Activated T-cell treated with anti-CD3 and anti-CD28 coated beads, Interleukin-2, amount 50 U/mL, for 1 hour (primary cell): ENCODE results near the gene ACSL6.
A peak's percentile ranks its signal among the peaks of the same experiment; 100 is the strongest.

Source experiments
- DNase-seq: peaks from one replicate; pipeline ENCODE4 v3.0.0-alpha.2; 2020

The ACSL6 gene

DNA sequence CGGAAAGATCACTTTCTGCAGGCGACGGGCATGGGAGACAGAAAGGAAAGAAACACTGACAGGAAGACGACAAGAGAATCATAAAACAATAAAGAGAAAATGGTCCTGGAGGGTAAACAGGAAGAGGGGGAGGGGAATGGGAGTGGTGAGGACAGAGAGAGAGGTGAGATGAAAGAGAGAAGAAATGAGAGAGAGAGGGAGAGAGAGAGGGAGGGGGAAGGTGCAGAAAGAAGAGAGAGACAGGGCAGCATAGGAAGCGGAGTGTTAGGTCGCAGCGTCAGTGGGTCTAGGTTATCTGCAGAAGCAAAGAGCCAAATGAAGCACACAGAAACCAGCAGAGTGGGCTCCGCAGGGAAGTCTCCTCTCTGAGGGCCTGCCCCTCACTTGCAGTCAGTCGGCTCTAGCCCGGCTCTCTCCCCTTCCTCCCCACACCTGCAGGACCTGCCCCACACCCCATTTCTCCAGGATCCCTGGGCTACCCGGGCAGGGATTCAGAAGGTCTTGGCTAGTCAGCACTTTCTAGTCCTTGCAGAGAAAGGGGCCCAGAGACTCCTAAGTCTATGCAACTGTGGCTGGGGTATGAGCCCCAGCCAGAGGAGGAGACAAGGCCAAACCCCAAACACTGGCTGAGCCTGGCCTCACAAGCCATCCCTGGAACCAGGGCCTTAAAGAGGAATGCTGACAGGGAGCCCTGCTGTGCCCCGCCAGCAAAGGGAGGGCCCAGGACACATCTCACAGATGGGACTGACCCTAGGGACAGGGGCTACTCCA, 36.3 kb downstream of the ACSL6 start:
- DNase-seq: peak; percentile 31

DNA sequence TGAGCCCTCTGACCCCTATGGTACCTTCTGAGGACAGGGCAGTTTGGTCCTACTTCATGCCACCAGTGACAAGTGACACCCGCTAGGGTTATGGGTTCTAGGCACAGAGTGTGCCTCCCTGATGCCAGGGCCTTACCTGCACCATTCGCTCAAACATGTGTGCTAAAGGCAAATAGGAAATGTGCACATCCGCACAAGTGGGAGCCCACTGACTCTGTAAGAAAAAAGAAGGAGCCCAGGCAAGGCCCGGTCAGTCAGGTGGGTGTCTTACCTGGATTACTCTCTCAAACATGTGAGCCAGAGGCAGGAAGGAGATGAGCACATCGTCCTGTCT, 36.9 kb downstream of the ACSL6 start:
- DNase-seq: peak; percentile 33

DNA sequence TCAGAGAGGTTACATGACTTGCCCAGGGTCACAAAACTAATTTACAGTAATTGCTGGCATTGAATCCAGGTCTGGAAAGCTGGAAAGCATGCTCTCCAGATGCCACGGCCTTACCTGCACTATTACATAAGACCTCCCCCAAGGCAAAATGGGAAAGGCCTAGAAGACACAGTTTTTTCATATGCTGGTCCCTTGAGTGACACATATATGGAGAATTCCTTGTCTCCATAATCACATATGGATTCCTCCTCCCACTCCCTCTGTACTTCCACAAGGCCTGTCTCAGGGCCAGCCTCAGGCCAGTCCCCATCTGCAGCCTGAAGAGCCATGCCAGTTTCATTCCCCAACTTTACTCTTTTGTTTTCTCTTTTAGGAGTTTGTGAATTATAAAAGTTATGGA, 37.4 kb downstream of the ACSL6 start:
- no peak for DNase-seq

DNA sequence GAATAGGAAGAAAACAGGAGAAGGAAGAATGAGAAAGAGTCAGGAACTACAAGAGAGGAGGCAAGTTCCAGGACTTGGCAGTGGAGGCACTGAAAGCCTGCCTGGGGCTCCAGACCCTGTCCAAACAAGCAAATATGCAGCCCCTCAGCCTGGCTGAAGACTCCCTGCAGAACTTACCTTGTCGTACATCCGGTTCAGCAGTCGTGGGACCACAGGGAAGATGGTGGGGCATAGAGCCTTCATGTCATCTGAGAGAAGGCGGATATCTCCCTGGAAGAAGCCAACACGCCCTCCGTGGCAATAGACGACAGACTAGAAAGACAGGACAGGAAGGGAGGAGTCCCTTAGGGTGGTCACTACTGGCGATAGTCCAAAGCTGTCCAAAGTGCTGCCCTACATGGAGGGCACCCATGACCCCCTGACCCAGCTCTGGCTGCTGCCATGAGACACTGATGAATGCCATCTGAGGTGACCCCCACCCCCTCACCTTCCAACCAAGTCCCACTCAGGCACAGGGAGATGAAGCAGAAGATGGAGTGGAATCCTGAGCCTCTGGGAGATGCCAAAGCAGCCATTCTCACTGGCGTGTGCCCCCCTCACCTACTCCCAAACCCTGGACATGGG, 38.3 kb downstream of the ACSL6 start:
- no peak for DNase-seq

DNA sequence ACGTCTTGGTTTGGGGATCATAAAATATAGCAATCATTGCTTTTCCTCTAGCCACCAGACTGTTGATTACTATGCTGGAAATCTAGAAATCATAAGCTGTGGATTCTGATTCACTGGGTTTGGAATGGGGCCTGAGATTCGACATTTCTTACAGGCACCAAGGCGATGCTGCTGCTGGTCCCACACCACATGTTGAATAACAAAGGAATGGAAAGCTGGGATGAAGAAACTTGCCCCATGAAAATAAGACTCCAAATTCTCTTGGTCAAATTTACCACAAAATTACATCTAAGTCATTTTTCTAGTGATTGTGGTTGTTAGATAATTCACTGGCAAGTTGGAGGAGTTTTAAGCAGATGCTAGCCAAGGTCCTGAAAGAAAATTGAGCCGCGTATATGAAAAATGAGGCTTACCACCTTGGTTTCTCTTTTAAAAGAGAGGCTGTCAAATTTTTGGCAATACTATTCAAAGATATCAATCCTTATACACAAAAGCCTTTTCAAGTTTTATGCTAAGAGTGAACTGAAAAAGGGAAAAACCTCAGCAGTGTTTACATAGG, 43.0 kb downstream of the ACSL6 start:
- no peak for DNase-seq

DNA sequence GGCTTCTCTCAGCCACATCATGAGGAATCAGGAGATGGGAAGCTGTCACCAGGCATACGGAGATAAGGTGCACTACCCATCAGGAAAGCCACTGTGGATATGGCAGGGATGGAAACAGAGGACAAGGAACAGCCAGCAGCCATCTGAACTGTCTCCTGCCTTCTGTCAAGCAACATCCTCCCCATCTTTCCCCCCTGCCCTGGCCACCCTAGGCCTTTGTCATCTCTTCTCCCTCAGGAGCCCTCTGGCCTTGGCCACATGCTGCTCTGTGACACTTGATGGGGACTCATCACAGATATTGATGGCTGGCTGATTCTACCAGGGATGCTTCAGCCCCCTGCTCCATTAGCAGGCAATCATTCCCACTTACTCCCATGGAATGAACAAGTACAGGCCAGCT, 44.9 kb downstream of the ACSL6 start:
- DNase-seq: no peak

DNA sequence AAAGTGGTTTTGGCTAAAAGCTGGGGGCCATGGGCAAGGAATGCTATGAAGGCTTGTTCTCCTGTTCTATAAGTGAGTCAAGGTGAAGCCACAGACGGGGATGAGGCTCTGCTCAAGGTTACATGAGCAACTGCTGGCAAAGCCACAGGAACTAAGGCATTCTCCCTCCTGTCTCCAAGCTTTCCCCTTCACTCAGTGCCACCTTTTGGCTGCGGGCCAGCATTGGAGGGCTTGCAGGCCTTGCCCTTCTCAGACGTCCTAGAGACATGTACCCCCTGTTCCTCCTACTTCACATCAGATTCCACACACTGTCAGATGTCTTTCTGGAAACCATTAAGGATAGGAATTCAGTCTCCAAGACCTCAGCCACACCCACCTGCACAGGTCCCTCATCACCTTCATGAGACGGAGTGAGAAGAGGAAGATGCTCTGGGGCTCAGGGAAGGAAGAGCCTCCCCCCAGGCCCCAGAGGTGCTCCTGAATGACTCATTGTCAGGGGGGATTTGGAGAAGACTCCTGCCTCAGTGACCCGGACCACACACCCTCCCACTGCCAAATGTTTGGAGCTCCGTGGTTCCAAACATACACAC, 45.5 kb downstream of the ACSL6 start:
- DNase-seq: no peak

DNA sequence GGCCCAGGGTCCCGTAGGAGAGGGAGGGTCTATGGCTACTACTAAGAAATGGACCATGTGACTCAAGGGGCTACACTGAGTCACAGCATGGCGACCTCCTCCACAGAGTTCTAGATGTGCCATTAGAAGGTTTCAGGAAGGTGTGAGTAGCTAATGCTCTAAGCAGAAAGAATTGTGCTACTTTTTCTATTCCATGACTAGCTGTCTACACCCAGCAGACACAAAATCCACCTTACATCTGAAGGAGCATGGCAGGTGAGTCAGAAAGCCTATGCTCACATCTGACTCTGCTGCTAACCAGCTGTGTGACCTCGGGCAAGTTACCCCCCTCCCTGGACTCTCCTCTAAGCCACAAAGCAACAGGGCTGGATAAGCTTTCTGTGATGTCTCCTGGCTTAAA, 51.6 kb downstream of the ACSL6 start:
- no peak for DNase-seq

DNA sequence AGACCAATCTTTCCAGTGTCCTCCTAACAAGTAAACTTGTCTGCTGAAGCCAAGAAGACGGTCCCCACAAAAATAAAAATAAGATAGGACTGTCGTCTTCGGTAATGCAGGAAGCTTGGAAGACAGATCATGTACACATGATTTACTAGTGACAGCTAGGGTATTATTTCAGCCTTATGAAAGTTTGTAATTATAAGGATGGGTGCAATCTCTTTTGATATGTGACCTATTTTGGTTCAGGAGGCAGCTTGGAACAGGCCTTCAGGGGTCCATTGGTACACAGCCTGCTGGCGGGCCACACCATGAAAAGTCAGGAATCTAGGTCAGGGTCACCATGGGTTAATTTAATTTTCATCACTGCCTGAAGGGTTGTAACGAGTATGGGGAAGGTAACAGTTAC, 52.3 kb downstream of the ACSL6 start:
- no peak for DNase-seq

DNA sequence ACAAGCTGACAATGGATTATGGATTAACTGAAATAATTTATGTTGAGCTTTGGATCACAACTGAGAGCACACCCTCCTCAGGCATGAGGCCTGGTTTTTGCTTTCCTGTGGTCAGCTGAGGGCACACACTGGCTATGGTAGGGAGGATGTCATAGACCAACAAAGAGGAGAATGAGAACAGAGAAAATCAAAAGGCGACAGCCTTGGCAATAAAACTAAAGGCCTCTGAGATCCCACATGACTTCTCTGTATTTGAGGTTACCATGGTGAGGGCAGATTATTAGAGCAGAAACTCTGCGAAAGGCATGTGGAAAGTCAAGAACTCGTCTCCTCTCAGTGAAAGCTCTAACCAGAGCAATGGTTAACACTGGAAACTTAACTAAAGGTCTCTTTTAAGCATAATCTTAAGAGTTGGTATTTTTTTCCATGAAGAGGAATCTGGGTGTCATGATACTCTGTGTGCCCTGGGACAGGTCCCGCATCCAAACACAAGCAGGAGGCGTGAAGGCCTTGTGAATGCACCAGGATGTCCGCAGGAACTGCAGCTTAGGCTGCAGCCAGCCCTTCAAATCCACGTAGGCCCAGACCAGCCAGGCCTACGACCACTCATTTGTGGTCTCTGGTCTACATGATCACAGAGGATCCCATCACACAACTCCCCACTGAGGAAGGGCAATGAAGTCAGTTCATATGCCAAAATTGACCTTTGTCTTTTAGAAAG, 53.6 kb downstream of the ACSL6 start:
- DNase-seq: no peak

DNA sequence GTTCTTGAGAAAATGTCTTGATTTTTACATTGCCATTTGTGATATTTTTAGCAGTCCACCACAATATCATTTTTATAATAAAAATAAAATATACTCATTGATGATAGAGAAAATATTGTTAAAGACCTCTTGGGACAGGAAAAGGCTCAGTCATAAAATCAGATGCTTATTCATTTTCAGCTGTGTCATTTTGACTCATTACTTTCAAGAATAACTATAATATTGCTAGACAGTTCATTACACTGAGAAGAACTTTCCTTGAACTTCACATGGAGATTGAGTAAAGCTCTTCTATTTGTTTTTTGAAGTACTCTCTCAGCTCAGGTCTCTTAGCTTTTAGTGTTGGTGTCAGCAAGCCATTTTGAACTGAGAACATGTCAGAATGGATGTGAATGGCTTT, 57.5 kb downstream of the ACSL6 start:
- DNase-seq: no peak

DNA sequence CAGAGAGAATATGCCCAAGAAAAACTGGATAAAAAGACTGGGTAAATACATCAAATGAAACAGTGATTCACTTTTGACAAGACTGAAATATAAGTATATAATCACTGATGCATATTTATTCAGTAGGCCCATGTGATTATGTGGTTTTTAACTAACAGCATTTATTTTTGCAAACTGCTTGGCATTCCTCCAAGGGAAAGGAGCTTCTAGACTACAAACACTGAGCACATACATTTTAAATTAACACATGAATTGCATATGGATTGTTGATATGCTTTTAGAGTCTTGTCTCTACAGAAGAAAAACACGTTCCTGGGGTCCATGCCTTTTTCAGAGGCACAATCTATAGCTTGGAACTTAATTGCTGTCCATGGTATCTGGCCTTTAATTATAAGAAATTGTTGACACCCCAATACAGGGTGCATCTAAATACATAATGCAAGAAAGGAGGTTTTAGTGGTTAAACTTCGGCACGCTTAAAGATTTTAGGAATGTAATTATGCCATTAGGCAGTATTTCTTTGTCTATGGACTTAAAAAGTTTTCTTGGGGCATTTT, 59.1 kb downstream of the ACSL6 start:
- no peak for DNase-seq

DNA sequence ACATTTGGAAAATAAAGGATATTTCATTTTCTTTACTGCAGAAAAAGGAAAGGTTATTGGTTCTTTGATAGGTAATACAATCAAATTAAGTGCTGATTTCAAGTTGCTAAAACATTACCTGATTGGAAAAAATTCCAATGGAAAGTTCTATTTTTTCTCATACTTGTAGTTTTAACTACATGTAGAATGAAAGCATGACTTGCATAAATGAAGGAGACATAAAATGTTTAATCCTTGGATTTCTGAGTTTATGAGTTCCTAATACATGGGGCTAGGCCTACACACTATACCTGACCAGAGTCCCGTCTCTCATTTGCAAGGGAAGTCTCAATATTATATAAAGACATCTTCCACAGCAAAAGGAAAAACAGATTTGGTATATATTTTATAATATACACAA, 60.8 kb downstream of the ACSL6 start:
- no peak for DNase-seq

DNA sequence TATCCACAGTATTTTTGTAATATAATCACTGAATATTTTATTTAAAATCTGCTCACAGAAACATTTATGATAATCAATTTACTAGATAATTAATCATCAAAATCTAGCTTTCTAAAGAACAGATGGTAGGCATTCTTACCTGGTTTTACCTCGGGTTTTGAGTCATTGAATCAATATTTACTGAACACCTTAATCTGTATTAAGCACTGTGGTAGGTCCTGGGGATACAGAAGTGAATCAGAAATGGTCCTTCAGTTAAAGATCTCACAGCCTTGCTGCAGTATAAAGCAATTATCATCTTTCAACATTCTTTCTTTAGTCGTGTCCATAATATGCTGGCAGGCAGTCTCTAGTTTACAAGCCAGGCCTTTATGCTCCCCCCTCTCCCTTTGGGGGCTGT, 64.0 kb downstream of the ACSL6 start:
- no peak for DNase-seq

DNA sequence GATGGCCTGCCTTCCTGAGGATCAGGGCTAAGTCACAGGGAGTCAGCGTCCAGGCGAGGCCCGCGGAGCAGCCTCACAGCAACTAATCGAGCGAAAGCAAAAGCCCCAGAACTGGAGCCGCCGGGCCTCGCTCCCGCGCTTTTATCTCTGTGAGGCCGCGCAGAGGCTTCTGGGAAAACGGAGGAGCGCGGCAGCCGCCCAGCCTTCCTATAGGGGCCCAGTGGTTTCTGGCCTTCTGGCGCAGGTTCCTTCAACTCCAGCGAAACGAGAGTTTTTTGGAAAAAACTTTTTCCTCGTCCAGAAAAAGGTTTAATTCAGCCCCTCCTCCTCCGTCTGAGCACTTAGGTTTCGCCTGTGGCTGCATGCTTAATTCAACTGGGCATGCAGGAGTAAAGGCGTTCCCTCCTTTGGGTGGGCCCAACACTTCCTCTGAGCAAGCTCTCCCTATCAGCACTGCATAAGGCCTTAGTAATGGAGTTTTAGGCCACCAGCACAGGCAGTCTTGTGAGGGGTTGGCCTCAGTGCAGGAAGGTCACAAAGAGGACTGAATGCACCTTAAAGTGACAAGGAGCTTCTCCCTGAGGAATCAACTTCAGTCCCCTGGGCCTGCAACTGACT, 65.8 kb downstream of the ACSL6 start, which contains the start of gene MEIKIN:
Gene MEIKIN, minus strand, starts transcription at position 113 of the 618 bp plus-strand sequence. CDS start 158 bp downstream, outside the sequence.
- no peak for DNase-seq

DNA sequence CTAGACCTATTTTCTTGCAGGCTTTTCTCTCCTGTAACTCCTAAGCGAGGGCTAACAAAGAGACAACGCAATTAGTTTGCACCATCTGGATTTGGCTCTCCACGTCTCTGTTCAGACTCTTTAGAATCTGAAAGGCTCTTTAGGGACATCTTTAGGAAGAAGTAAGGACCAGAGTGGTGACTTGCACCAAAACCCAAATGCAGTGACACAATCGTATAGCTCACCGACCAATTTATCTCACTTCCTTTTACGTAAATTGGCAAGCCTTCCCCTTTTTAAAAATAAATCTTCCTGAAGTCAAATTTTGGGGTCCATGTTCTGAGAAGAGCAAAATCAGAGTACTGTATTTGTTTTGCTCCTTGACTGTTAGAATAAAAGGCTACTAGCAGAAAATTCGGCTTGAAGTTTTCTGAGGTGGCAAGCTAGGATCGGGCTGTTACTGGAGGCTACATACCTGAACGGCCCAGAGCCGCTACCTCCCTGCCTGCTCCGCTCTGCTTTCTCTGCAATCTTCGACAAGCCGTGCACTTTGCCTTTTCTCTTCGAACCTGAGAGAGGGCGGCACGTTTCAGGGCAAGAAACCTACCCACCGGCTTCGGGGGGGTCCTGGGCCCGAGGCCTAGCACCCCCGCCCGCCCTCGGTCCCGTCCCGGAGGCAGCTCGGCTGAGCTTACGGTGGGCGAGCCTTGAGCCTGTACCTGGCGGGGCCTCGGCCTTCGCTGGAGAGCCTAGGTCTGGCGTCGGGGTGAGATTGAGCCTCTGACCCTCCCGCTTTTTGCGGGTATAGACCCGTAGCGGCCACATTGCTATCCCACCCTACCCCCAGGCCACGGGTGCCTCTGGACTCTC, 66.5 kb downstream of the ACSL6 start:
- DNase-seq: no peak

DNA sequence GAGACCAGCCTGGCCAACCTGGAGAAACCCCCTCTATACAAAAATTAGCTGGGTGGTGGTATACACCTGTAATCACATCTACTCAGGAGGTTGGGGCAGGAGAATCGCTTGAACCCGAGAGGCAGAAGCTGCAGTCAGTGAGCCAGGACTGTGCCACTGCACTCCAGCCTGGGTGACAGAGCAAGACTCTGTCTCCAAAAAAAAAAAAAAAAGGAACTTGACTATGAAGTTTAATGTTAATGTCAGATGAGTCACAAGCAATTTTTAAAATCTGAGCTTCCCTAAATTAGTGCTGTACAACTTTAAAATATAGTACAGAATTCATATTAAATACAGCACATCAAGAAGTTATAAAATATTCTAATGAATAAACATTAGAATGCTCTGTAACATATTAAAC, 67.5 kb downstream of the ACSL6 start:
- DNase-seq: no peak

DNA sequence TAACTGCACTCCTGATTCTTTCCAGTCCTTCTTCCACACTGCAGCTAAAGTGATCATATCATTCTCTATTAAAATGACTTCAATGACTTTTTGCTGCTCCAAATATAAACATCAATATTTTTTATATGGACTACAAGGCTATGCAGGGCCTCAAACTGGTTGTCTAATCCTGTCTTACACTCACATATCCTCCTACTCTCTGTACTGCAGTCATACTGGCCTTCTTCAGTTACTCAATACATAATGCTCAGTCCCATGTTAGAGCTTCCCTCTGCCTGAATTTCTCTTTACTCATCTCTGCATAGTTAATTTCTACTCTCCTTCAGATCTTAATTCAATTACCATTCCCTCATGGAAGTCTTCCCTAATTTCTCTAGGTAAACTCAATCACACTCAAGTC, 69.4 kb downstream of the ACSL6 start:
- DNase-seq: no peak

DNA sequence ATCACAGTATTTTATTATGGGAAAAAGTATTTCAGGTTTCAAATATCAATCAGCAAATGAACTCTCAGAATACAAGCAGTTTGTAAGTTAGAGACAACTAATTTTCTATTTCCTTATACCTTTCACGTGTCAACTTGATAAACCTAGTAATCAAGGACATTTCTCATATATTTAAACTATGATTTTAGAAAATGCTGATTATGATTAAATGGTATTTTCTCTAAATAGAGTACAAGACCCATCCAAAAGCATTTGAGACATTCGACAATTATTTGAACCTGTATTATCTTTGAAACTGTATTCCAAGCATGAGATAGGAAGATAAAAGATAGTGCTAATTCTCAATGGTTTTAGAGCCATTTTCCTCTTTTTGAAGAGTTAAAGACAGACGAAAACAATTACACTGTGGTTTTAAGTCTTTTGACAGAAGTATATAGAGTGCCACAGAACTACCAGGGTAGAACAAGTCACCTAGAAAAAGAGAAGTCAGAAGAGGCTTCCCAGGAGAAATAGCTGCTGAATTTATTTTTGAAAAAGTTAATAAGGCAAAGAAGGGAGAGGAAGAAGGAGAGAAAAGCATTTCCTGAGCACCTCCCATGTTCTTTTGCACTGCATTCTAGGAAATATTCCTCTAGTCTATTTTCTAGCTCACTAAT, 71.6 kb downstream of the ACSL6 start:
- no peak for DNase-seq

DNA sequence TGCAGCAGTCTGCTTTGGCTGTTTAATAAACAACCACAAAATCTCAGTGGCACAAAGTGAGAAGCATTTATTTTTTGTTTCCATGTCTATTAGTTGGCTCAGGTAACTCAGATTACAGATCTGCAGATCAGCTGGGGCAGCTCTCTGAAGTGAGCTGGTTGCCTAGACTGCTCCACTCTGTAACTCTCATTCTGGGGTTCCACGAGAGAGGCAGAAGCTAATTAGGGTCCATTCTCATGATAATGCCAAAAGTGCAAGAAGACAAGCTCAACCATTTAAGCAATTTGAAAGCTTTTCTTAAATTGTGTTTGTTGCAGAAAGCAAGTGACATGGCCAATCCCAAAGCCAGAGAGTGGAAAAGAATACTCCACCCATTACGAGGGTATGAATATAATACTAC, 79.2 kb downstream of the ACSL6 start:
- no peak for DNase-seq

DNA sequence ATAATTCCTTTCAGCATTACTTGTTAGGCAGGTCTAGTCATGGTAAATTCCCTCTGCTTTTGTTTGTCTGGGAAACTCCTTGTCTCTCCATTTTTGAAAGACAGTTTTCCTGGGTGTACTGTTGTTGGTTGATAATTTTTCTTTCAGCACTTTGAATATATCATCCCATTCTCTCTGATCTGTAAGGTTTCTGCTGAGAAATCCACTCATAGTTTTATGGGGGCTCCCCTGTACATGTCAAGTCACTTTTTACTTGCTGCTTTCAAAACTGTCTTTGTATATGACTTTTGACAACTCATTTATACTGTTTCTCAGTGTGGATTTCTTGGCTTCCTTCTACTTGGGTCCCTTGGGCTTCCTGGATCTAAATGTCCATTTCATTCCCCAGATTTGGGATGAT, 82.5 kb downstream of the ACSL6 start:
- DNase-seq: no peak
